ENCODE measurements around the gene KIF16B.

DNA sequence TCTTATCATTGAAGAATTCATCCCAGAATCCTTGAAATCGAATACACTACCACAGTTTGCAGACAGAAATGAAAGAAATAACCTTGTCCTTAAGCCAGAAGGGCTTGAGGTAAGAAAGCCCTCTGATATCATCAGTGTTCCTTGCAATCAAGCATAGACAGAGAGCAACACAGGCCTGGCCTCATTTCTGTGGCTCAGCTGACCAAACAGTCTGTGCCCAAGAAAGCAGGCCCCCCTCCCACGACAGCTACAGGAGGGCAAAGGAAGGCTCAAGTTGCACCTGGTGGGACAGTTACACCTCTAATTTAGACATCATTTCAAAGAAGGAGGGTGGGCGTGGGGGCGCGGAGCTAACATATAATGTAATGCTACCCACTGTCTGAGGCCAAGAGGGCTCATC is 21.6 kb downstream of the KIF16B start:
- TF ChIP-seq POLR2AphosphoS5 (IDR thresholded peaks at IDR 0.05; ENCODE audit: insufficient read depth, low read depth, low read length) (no peak), CTCF (IDR thresholded peaks at IDR 0.05; ENCODE audit: extremely low read depth in 1 of 2, insufficient read depth in 1 of 2, low read depth in 1 of 2, low read length in 2 of 2) (no peak), JUN (IDR thresholded peaks at IDR 0.05; ENCODE audit: borderline replicate concordance, insufficient read depth, insufficient read length, low read depth) (no peak)
